ENCODE measurements around the gene USP35. TPM values are rescaled to one million over a fixed set of nuclear protein-coding genes. Genes with fewer than 3 reads are reported as not detected.

USP35 gene
- total RNA-seq, 1 experiment from 2014 or later: 6.0 TPM

DNA sequence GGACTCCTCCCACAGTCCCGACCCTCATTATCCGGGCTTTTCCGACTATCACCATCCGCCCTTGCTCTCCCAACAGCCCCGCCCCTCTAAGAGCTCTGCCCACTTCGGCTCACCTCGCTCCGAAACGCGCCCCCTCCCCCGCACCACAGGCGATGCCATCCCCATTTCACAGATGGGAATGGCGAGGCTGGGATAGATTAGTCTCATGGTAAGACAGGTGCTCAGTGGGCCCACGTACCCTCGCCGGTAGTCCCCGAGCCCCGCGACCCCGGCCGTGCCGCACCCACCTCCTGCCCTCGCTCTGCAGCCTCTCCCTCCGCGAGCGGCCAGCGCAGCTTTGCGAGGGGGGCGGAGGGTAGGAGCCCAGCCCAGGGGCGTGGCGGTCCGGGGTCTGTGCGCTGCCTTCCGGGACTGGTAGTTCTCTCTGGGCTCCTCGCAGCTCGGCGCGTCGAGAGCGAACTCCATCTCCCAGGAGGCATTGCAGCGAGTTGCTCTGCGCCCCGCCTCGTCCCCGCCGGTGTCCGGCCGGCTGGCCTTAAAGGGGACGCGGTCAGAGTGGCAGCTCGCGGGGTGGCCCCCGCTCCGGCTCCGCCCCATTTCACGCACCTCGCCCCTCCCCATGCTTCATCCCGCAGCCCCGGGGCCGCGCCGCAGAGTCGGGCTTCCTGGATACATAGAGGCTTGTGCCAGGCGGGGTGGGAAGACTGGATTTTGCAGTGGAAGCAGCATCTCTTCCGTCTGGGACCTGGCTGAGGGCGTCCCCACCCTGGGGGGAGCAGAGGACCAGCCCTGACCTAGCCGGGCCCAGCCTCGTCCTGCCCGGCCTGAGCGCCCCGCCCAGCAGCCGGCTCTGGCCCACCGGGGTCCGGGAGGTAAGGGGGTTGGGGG lies at the start of gene USP35, which contains the start of gene KCTD21 (continued):
- no peak for TF ChIP-seq ZNF274 (IDR thresholded peaks at IDR 0.05; ENCODE audit: low read depth, low read length)
- peak; percentile 78 for TF ChIP-seq EGR1 (IDR thresholded peaks at IDR 0.05; ENCODE audit: low read depth)
- TF ChIP-seq CBX3 (IDR thresholded peaks at IDR 0.05; ENCODE audit: low read depth): 0 out of 2 replicates have a peak, but pooled peaks have one; percentile 48
- no peak; the same call in 1 of the 2 replicates for TF ChIP-seq ELF1 (IDR thresholded peaks at IDR 0.05; ENCODE audit: borderline replicate concordance, low read depth)
- TF ChIP-seq POLR2A (IDR thresholded peaks at IDR 0.05; ENCODE audit: borderline replicate concordance, extremely low read depth, insufficient read depth, insufficient read length): no peak
- TF ChIP-seq YY1 (IDR thresholded peaks at IDR 0.05; ENCODE audit: extremely low read depth, insufficient replicate concordance, low read depth, low read length): no peak
- TF ChIP-seq ZFX (IDR thresholded peaks at IDR 0.05): 0 out of 2 replicates have a peak, but pooled peaks have one; percentile 58

DNA sequence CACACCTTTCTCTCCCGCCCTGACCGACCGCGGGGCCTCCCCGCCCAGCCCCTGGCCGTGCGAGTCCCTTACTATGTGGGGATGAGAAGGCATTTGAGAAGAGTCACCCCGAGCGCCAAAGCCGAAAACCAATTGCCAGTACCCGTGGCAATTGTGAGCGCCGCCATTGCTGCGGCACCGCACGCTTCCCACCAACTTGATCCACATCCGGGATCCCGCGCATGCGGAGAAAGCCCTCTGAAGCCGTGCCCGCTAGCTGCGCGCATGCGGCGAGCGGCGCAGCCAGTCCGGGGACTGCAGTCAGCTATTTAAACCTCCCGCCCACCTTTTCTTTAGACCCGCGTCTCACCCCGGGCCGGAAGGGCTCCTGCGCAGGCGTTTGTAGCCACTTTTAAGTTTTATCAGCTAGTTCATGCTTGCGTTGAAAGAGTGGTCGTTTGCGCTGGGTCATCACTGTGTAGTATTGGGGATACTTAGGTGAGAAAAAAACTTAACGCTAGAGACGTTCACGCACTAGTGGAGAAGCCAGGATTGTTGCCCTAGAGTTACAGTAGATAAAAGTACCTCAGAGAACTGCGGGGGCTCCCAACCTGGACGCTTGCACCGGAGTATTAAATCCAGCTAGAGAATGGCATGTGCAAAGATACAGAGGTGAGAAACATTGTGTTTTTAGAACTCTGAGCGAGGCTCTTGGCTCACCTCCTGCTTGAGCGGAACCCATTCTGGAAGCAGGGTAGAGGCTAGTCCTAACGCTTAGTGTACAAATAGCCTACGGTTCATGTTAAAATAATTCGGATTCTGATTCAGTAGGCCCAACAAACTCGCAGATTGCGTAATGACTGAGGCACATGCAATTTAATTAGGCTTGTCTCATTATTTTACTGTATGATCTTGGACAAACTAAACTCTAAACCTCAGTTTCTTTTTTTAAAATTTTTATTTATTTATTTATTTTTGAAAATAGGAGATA lies 49.0 kb upstream of the USP35 start, which contains the start of gene ALG8:
ALG8 (minus strand) TSS at position 205 of the 970 bp plus-strand sequence; CDS start at position 167, 38 bp downstream.
- ChIA-PET POLR2A (interaction anchor here (0.8 to 1.3 kb wide), 5 partner anchors 9 to 55 kb away, joined by 3 to 4 read pairs (median 3); no protein-coding TSS in a partner anchor), RAD21 (ENCODE audit: low non-redundant PET in 1 of 2, low total read pairs in 2 of 2, uncharacterized antibody in 2 of 2, unreplicated experiment in 2 of 2) (no interaction called here)
- TF ChIP-seq ZFX (IDR thresholded peaks at IDR 0.05) (no peak), EGR1 (IDR thresholded peaks at IDR 0.05; ENCODE audit: low read depth) (peak; percentile 84), CBX3 (IDR thresholded peaks at IDR 0.05; ENCODE audit: low read depth) (no peak; the same call in 1 of the 2 replicates), POLR2A (IDR thresholded peaks at IDR 0.05; ENCODE audit: borderline replicate concordance, extremely low read depth, insufficient read depth, insufficient read length) (peak; percentile 83), POLR2AphosphoS5 (IDR thresholded peaks at IDR 0.05; ENCODE audit: low read depth, low read length) (peak; percentile 91), FOSL1 (IDR thresholded peaks at IDR 0.05; ENCODE audit: low read depth) (no peak), ZNF274 (IDR thresholded peaks at IDR 0.05; ENCODE audit: low read depth, low read length) (no peak), SP1 (IDR thresholded peaks at IDR 0.05; ENCODE audit: low read depth) (peak; percentile 24; the same call in 1 of the 2 replicates), SRF (IDR thresholded peaks at IDR 0.05; ENCODE audit: low read depth) (no peak)
- TF ChIP-seq, protein P1, sequence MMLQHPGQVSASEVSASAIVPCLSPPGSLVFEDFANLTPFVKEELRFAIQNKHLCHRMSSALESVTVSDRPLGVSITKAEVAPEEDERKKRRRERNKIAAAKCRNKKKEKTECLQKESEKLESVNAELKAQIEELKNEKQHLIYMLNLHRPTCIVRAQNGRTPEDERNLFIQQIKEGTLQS (IDR thresholded peaks at IDR 0.05): no peak
- TF ChIP-seq, protein P2, sequence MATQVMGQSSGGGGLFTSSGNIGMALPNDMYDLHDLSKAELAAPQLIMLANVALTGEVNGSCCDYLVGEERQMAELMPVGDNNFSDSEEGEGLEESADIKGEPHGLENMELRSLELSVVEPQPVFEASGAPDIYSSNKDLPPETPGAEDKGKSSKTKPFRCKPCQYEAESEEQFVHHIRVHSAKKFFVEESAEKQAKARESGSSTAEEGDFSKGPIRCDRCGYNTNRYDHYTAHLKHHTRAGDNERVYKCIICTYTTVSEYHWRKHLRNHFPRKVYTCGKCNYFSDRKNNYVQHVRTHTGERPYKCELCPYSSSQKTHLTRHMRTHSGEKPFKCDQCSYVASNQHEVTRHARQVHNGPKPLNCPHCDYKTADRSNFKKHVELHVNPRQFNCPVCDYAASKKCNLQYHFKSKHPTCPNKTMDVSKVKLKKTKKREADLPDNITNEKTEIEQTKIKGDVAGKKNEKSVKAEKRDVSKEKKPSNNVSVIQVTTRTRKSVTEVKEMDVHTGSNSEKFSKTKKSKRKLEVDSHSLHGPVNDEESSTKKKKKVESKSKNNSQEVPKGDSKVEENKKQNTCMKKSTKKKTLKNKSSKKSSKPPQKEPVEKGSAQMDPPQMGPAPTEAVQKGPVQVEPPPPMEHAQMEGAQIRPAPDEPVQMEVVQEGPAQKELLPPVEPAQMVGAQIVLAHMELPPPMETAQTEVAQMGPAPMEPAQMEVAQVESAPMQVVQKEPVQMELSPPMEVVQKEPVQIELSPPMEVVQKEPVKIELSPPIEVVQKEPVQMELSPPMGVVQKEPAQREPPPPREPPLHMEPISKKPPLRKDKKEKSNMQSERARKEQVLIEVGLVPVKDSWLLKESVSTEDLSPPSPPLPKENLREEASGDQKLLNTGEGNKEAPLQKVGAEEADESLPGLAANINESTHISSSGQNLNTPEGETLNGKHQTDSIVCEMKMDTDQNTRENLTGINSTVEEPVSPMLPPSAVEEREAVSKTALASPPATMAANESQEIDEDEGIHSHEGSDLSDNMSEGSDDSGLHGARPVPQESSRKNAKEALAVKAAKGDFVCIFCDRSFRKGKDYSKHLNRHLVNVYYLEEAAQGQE (IDR thresholded peaks at IDR 0.05; ENCODE audit: low read depth): no peak
- TF ChIP-seq, protein P3, sequence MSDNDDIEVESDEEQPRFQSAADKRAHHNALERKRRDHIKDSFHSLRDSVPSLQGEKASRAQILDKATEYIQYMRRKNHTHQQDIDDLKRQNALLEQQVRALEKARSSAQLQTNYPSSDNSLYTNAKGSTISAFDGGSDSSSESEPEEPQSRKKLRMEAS (IDR thresholded peaks at IDR 0.05): peak; percentile 97

More for the DNA sequence above, 49.0 kb upstream of the USP35 start, which contains the start of gene ALG8:
- peak within 1 kb of the TSS; percentile 78 to 87 for H3K4me3 ChIP-seq (replicated peaks in 1 of 2; ENCODE audit: low read depth in 1 of 2, low read length in 2 of 2)
- H3K27ac ChIP-seq (ENCODE audit: low read depth, low read length): peak within 1 kb of the TSS; percentile 85
- H2AFZ ChIP-seq (ENCODE audit: low read depth, low read length, poor library complexity, severe bottlenecking): peak within 1 kb of the TSS; percentile 86
- H3K79me2 ChIP-seq (ENCODE audit: insufficient read depth, low read length): peaks cover 39% of the 10 kb centered on the region
- H3K9ac ChIP-seq (ENCODE audit: low read length): peak within 1 kb of the TSS; percentile 99
- no peaks in the 10 kb centered on the region for H3K9me2 ChIP-seq (ENCODE audit: insufficient read depth)
- DNase-seq (ENCODE audit: low read depth, low spot score) (peak; percentile 85), ATAC-seq (peak; percentile 91)
- H3K9me3 ChIP-seq (ENCODE audit: control insufficient read depth in 1 of 2, insufficient read depth in 1 of 2, low read depth in 1 of 2, low read length in 2 of 2): no peaks in the 10 kb centered on the region
- peak within 1 kb of the TSS; percentile 91 for H3K4me2 ChIP-seq (ENCODE audit: low read length)
- TSS peak; percentile 92 for BruUV-seq (replicated peaks)
- no peaks in the 10 kb centered on the region for H3K27me3 ChIP-seq (ENCODE audit: insufficient read depth, low read length)
- intact Hi-C loops (cut with micrococcal nuclease): no loop called here
- no peaks in the 10 kb centered on the region for H4K20me1 ChIP-seq (ENCODE audit: insufficient read depth)
- peaks cover 2 to 7% of the 10 kb centered on the region in 2 experiments; a peak in 1 of 4 replicates for H3K36me3 ChIP-seq (ENCODE audit: control insufficient read depth in 1 of 2, insufficient read depth in 2 of 2, low read length in 2 of 2)
- CTCF ChIA-PET: interaction anchor here (1.2 to 1.7 kb wide), 3 partner anchors 8 to 424 kb away, joined by 3 to 7 read pairs (median 4); no protein-coding TSS in a partner anchor
- peaks cover 0 to 24% of the 10 kb centered on the region in 2 experiments; a peak in 3 of 4 replicates for H3K4me1 ChIP-seq (ENCODE audit: control insufficient read depth in 1 of 2, insufficient read depth in 2 of 2, low read length in 2 of 2)
